Activated CD4-positive, CD25-positive, alpha-beta regulatory T cell treated with anti-CD3 and anti-CD28 coated beads, Interleukin-2, amount 50 U/mL, for 72 hours (primary cell): ENCODE results near the gene MCF2L.

ENCODE experiments used
- DNase-seq: peaks from one replicate; pipeline ENCODE4 v3.0.0; 2021

MCF2L gene

DNA sequence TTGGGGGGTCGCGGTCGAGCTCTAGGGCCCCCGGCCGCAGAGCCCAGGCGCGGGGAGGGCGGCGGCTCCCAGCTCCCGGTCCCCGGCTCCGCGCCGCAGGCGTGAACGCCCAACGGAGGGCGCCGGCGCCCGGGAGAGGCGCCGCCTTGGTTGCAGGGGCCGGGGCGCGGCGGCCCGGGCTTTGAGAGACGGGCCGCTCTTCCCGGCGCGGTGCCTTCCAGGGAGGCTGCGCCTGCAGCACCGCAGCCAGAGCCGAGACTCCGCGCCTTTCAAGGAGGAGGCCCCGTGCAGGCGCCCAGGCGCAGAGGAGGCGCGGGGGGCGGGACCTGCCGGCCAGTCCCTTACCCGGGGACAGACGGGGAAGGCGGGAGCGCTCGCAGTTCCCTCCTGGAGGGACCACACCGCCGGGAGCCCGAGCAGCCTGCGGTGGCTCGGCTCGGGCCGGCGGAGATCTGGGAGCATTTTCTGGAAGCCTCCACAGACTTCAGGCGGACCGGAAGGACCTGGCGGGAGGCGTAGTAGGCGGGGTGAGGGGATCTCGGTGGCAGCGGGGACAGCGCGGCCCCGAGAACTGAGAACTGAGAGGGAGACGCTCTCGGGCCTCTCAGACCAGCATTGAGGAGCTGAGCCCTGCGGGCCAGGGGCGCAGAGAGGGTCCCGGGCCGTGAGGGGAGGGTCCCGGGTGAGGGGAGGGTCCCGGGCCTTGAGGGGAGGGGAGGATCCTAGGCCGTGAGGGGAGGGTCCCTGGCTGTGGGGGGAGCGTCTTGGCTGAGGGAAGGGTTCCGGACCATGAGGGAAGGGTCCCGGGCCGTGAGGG, 25.5 kb upstream of the MCF2L start:
- peak; percentile 54 for DNase-seq

GRCh38 chr13:112947796-112948195, 21.2 kb upstream of the MCF2L start:
- DNase-seq: no peak

GRCh38 chr13:112951674-112952371, 17.2 kb upstream of the MCF2L start:
- DNase-seq: no peak

- DNase-seq: no peak
These were observed 16.1 kb upstream of the MCF2L start for GRCh38 chr13:112952759-112953551.

GRCh38 chr13:112953591-112954487, 15.2 kb upstream of the MCF2L start:
- no peak for DNase-seq

GRCh38 chr13:112954488-112955270, 14.3 kb upstream of the MCF2L start:
- no peak for DNase-seq

DNA sequence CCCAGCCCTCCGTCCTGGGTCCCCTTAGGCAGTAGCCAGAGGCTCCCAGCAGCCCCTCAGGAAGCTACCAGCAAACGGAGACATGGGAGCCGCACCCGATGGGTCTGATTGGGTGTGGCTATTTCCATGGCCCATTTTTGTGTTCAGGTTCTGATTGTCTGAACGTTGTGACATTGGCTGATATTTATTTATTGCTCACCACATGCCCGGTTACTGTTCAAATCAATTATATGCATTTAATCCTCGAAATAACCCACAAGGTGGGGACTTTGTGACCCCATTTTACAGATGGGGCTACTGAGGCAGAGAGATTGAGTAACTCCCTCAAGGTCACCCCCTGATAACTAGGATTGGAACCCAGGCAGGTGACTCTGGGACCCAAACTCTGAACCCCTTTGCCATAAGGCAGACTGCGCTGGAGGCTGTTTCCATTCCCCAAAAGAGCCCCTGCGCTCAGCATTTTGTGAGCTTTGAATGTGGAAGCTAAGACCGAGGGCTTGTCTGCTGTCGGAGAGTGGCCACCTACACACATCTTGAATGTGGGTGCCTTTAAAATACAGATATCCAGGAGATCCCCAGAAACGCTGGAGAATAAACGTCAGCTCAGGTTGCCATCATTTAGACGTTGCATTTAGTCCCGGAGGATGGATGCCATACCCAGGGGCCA, 13.6 kb upstream of the MCF2L start:
- DNase-seq: no peak

DNA sequence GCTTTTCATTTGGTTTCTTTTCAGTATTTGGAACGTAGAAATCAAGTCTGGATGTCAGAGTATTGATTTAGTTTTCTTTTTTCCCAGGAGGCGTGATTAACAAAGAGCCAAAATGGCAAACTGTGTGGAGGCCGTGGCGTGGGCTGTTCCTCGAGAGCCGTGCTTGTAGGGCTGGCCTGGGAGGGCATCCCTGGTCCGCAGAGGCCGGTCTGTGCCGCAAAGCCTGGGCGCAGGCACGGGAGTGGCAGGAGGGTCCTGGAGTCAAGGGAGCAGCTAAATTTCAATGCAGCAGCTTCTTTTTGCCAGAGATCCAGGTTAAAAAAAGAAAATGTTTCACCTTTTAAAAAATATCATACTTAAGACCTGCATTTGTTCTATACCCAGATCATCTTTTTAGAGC, 13.1 kb upstream of the MCF2L start:
- no peak for DNase-seq

GRCh38 chr13:112956571-112957294, 12.3 kb upstream of the MCF2L start:
- DNase-seq: no peak

GRCh38 chr13:112957295-112957677, 11.7 kb upstream of the MCF2L start:
- DNase-seq: no peak

DNA sequence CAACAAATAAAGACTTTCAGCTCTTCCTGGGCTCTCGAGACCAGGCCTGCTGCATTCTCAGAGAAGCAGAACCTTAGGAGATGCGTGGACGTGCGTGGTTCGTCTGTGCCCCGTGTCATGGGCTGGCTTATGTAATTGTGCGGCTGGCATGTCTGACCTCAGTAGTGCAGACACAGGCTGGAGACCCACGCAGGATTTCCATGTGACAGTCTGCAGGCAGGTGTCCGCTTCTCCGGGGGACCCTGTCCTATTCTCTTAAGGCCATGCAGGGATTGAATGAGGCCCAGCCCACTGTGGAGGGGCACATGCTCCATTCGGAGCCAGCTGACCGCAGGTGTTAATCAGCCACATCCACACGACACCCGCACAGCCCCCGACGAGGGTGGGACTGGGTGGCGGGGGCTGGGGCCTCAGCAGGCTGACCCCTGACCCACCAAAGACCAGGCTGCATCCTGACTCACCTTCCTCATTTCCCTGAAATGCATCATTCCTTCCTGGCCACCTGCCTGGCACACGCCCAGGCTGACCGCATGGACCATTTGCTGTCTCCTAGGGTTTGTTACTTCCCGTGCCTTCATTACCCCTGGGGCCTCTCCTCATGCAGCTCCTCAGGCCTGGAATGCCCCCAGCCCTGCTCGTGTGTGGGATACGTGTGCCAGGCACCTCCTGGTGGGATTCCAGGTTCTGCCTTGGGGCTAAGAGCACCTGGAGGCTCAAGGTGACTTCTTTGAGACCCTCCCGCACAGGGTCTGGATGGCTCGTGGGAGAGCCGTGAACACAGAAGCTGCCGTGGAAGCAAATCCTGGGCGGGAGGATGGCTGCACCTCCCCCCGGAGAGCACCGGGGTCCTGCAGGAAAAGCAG, 10.7 kb upstream of the MCF2L start:
- DNase-seq: peak; percentile 24

- peak; percentile 3 for DNase-seq
These were observed 9.8 kb upstream of the MCF2L start for GRCh38 chr13:112959206-112959605.

DNA sequence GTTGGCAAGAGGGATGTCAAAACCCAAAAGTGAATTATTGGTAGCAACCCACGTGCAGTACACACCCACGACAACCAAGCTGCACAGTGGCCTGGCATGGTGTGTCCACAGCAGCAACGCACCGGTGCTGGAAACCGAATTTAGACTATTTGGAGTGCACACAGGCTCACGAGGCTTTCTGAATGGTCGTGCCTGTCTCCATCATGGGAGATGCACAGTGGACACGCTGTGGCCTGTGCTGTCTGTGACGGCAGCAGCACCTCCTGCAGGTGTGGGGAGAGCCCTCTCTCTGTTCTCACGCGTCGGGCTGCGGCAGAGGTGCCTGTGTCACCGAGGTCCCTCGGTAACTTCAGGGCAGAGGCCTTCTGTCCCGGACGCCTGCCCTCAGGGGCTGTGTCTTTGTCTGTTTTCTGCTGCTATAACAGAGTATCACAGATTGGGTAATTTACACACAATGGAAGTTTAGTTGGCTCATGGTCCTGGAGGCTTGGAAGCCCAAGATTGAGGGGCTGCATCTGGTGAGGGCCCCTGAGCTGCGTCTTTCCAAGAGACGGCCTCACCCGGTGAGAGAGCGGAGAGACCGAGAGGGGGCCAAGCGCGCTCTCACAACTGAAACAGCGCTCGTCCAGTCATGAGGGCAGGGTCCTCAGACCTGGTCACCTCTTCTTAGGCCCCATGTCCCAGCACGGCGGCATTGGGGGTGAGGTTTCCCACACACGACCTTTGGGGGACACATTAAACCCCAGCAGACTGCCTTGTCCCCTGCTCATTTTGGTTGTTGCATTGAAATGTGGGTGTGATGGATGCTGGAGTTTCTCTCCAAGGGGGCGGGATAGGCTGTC, 9.1 kb upstream of the MCF2L start:
- DNase-seq: peak; percentile 15

GRCh38 chr13:112960706-112961105, 8.3 kb upstream of the MCF2L start:
- no peak for DNase-seq

DNA sequence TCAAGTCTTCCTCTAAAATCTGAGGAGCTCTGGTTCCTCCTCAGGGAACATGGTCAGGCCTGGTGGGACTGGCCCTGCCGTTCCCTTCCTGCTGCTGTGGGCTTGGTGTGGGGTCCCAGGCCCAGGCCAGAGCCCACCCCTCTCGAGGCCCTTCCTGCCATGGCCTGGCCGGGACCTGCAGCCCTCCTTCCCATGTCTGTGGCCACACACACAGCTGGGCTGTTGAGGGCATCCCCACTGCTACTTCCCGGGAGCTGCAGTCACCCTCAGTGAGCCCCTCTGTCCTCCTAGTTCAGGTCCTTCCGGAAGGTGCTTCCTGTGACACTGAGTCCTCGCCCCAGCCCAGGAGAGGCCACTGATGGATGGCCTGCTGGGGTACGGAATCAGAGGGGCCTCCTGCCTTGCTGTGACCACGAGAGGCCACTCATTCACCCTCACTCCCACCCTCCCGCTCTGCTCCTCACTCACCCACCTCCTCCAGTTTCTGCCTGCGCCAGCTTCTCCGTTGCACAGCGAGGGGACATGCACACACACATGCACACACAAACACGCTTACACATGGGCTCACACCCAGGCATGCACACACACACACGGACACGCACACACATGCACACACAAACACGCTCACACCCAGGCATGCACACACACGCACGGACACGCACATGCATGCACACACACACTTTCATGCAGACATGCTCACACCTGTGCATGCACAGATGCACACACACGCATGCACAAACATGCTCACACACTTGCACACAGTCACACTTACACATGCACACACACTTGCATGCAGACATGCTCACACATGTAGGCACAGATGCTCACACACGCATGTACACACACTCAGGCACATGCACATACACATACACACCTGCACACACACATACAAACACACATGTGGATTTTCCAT, 7.3 kb upstream of the MCF2L start:
- DNase-seq: no peak

DNA sequence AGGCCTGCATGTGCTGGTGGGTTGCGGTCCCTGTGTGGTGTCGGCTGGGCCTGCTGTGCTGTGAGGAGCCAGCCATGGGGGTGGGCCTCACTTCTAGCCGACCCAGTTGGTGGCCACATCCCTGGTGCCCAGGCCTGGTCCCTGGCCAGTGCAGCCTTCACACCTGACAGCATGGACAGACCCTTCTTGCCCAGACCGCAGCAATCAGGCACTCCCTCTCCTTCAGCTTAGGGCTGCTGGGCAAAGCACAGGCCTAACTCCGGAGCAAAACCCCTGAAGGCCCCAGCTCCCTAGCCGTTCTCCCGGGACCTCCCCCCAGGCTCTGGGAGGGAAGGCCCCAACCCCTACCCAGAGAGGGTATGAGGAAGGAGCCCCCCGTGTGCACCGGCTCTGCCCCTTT, 6.6 kb upstream of the MCF2L start:
- DNase-seq: no peak

GRCh38 chr13:112962911-112963625, 5.9 kb upstream of the MCF2L start:
- no peak for DNase-seq
